Esophagus muscularis mucosa (tissue), 3 donors: ENCODE data around the gene UMOD.

ENCODE experiments used
- POLR2A ChIP-seq: fragments of 450-650 bp; IDR thresholded peaks from one replicate; pipeline ENCODE4 v1.6.1; 2017; ENCODE audit warnings: antibody characterized with exemption, moderate library complexity, mild to moderate bottlenecking, low read depth
- POLR2AphosphoS5 ChIP-seq, 2 donors: sonication (generic); formaldehyde crosslinking; IDR thresholded peaks; one replicate each; pipeline ENCODE4 v1.6.1; 2017; ENCODE audit warnings: antibody characterized with exemption in 2 of 2
- TF ChIP-seq, protein P1 (sequence below), 3 experiments: fragments of 200-600 bp in 2 of 3; fragments of 450-650 bp in 1 of 3; sonication (generic) in 2 of 3; IDR thresholded peaks; one replicate each; pipeline ENCODE4 v1.5.1; 2017 to 2019; ENCODE audit warnings: antibody characterized with exemption in 3 of 3, mild to moderate bottlenecking in 2 of 3, moderate library complexity in 1 of 3

- TF ChIP-seq POLR2A (no peak), POLR2AphosphoS5 (IDR thresholded peaks at IDR 0.05) (no peak)
- TF ChIP-seq, protein P1, sequence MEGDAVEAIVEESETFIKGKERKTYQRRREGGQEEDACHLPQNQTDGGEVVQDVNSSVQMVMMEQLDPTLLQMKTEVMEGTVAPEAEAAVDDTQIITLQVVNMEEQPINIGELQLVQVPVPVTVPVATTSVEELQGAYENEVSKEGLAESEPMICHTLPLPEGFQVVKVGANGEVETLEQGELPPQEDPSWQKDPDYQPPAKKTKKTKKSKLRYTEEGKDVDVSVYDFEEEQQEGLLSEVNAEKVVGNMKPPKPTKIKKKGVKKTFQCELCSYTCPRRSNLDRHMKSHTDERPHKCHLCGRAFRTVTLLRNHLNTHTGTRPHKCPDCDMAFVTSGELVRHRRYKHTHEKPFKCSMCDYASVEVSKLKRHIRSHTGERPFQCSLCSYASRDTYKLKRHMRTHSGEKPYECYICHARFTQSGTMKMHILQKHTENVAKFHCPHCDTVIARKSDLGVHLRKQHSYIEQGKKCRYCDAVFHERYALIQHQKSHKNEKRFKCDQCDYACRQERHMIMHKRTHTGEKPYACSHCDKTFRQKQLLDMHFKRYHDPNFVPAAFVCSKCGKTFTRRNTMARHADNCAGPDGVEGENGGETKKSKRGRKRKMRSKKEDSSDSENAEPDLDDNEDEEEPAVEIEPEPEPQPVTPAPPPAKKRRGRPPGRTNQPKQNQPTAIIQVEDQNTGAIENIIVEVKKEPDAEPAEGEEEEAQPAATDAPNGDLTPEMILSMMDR (IDR thresholded peaks at IDR 0.05) = no peak
Observed at GRCh38 chr16:20353379-20353778, 864 bp upstream of the UMOD start.
